ENCODE data around the gene MRGPRE.

DNA sequence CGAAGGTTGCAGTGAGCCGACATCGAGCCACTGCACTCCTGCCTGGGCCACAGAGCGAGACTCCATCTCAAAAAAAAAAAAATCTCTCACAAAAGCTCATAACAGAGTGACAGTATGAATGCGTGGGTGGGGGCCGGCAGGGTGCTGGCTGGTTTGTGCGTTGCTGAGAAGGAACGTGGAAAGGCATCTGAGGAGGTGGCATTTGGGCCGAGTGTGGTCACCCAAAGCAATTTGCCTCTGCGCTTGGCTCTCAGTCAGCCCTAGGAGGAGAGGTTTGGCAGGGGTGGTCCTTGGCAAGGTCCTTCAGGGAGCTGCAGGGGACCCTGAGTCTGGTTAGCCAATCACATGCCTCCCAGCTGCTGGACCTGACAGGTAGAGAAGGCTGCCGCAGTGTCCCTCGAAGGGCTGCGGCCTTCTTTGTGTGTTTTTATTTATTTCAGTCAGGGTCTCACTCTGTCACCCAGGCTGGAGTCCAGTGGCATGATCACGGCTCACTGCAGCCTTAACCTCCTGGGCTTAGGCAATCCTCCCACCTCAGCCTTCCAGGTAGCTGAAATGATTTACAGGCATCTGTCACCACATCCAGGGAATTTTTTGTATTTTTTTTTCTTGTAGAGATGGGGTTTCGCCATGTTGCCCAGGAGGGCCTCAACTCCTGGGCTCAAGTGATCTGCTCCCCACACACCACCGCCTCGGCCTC lies 43.6 kb downstream of the MRGPRE start:
- TF ChIP-seq POLR2A (IDR thresholded peaks at IDR 0.05; ENCODE audit: low read depth, low read length) (no peak), POLR2AphosphoS5 (IDR thresholded peaks at IDR 0.05; ENCODE audit: low read depth, low read length) (no peak)
